HUDEP-2 (cell line): ENCODE results near the gene VTCN1.
"Not testable (repeated sequence)": the region's sequence is repeated elsewhere in the genome, so short reads cannot be mapped to it uniquely, and the experiment has no call there.

ENCODE experiments used
- DNase-seq, 76 experiments: peaks; one replicate each; lab custom pipeline; 2025; ENCODE audit not compliant: unreplicated experiment in 76 of 76; lab: John Stamatoyannopoulos, UW

Gene VTCN1

GRCh38 chr1:117169871-117170596, 40.7 kb downstream of the VTCN1 start:
- DNase-seq: no peak

GRCh38 chr1:117167402-117167801, 43.3 kb downstream of the VTCN1 start:
- DNase-seq: no peak

DNA sequence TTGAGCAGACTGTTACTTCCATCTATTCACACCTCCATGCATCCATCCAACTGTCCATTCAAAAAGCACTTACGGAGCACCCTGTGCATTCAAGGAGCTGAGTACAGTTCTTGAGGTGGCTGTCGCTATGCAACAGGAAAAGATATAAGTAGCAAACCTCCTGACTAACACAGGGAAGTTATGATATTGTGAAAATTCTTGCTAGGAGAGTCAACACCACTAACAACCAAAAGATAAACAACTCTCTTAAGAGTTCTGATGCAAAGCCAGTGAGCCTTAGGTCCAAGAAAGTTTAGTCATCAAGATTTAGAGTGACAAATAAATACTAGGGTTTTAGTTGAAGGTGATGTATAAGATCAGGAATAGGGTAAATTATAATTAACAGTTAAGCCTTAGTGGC, 44.7 kb downstream of the VTCN1 start:
- DNase-seq: no peak

- DNase-seq: no peak
Measured at GRCh38 chr1:117164209-117164608, 46.5 kb downstream of the VTCN1 start.

DNA sequence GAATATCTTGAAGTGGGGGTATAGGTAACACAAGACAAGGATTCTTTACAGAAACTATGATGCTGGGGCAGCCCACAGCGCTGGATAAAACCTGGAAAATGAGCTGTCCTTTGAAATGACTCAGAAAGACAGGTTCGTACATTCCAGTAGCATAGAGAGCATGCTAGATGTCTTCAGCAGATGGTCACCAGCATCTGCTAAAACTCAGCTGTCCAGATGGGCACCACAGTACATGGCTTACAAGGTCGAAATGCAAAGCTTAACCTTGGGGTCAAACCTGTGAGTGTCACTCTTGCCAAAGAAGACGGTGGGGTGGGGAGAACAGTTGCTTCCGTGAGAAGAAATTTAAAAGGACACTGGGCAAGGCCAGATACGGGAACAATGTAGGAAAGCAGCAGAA, 47.9 kb downstream of the VTCN1 start:
- DNase-seq: no peak

- no peak for DNase-seq
Measured at GRCh38 chr1:117161887-117162286, 48.8 kb downstream of the VTCN1 start.

- not testable (repeated sequence) for DNase-seq
Measured at GRCh38 chr1:117151305-117151704, 59.4 kb downstream of the VTCN1 start.

- no peak for DNase-seq
Measured at GRCh38 chr1:117150316-117150715, 60.4 kb downstream of the VTCN1 start.

DNA sequence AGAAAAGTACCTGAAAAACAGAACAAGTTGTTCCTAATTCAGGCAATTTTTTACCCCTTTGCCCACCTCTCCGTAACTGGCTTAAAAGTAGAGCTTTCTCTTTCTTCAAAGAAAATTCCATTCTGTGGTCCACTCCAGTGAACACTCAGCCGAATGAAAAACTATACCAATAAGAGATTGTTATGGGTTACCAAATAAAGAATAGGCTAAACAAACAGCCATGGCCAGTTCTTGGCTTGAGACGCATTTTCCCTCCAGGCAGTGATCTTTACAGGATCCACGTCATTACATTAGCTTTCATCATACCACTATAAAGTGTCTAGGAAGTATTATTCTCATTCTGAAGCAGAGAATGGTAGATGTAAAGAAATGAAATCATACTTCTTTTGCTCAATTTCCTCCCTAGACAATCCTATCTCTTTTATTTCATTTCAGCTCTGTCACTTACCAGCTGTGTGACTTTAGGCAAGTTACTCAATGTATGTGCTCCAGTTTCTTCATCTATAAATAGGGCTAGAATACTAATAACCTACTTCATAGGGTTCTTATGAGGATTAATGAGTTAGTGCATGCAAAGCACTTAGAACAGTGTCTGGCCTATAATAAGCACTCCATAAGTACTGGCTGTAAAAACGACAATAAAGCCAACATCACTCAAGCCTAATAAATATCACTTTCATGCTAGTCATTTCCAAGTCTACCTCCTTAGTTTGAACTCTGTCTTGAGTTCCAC, 62.7 kb downstream of the VTCN1 start:
- no peak for DNase-seq

DNA sequence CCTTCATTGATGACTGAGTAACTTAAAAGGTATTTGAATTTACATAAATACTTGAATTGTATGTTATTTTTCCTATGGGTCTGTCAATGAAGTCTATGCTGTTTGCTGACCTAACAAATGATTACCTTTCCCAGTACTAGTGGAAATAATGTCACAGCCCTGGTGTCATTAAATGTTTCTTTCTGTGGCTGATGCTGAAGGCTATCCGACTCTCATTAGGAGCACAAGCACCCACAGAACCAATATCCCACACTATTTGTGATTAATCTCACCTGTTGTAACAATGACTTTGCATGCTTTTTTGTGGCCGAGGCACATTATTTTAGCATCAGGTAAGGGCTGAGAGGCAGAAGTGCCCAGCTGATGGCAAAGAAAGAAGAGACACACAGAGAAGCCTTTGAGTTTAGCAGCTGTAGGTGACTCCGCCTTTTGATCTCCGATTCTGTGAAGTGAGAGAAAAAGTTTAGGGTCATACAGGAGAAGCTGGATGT, 63.3 kb downstream of the VTCN1 start:
- no peak for DNase-seq

GRCh38 chr1:117146575-117147340, 64.0 kb downstream of the VTCN1 start:
- no peak for DNase-seq

- DNase-seq: no peak
Measured at GRCh38 chr1:117146072-117146471, 64.7 kb downstream of the VTCN1 start.

- DNase-seq: no peak
Measured at GRCh38 chr1:117143871-117144270, 66.9 kb downstream of the VTCN1 start.

- no peak for DNase-seq
Measured at GRCh38 chr1:117143172-117143571, 67.6 kb downstream of the VTCN1 start.

DNA sequence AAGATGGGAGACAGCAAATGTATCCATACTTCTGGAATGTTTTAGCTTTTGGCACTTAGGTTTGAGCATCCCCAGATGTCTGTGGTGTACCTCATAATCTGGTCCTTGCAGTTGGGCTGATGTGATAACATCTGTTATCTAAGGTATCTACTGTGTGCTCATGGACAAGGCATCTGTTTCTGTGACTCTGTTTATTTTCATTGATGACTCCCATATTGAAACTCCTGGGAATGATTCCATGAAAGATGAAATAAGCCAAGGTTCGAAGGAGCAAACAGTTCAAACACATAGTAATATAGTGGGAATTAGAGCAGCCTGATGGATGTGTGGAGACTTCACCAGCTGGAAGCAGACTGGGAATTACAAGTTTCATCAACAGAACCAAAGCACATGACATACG, 68.5 kb downstream of the VTCN1 start:
- DNase-seq: no peak

DNA sequence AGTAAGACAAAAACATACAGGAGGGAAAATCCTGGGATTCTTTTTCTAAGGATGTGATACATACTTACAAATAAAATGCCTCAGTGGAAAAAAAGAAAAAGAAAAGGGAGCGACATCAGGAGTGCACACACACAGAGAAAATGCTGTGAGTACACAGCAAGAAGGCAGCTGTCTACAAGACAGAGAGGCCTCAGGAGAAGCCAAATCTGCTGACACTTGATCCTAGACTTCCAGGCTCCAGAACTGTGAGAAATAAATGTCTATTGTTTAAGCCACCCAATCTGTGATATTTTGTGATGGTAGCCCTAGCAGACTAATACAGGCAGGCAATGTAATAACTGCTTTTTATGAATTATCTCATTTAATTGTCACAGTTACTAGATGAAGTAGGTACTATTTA, 72.2 kb downstream of the VTCN1 start:
- no peak for DNase-seq

DNA sequence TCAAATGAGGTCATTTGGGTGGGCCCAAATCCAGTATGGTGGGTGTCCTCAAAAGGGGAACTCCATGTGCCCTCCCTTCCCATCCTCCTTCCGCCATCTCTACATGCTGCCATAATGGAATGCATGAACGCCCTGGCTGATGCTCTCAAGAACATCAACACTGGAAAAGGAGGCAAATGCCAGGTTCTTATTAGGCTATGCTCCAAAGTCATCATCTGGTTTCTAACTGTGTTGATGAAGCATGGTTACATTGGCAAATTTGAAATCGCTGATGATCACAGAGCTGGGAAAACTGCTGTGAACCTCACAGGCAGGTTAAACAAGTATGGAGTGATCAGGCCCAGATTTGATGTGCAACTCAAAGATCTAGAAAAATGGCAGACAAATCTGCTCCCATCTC, 72.6 kb downstream of the VTCN1 start:
- DNase-seq: no peak

GRCh38 chr1:117137281-117137855, 73.4 kb downstream of the VTCN1 start:
- no peak for DNase-seq

DNA sequence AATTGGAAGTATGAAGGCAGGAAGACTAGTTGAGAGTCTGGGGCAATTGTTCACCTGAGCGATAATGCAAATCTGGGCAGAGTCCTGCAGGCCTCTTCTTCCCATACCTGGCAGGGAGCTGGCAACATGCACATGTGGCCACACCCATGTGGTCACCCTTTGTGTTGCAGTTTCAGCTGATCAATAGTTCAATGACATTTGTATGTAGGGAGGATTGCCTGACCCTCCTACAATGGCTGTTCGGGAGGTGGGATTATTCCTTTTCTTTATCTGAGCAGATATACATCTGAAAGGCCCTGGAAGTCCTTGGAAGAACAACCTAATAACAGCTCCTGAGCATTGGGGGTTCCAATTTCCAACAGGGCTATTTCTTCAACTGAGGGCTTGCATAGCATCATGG, 74.0 kb downstream of the VTCN1 start:
- DNase-seq: no peak

DNA sequence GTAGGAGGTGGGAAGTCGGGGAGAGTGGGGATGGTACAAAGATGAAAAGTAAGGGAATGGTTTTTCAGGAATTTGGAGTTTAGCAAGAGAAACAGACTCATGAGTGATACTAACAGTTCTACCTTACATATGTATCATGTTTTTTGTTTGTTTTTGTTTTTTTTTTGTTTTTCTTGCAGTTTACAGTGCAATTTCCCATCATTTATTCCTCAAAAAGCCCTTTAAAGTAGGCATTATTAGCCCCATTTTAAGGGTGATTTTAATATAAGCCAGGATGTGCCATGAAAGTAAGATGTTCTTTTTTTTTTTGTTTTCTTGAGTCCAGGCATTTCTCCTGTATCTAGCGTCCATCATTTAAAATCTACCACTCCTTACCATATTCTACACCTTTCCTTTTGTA, 75.4 kb downstream of the VTCN1 start:
- no peak for DNase-seq

GRCh38 chr1:117130526-117130925, 80.2 kb downstream of the VTCN1 start:
- DNase-seq: no peak
